T-helper 2 cell treated with Interferon-gamma antibody and Interleukin-4, amounts not matched to agents 5 μg/mL and 100 μg/mL, for 36 hours (primary cell): ENCODE data around the gene EIF4A3.
"Not testable (repeated sequence)": the region's sequence is repeated elsewhere in the genome, so short reads cannot be mapped to it uniquely, and the experiment has no call there.

Experiments
- DNase-seq: peaks from one replicate; pipeline ENCODE4 v3.0.0; 2021; ENCODE audit warnings: low spot score
- H3K27ac Mint-ChIP-seq: one replicate; pipeline ENCODE4 v1.8.0; 2021; ENCODE audit warnings: mild to moderate bottlenecking, mixed read lengths
- H3K27me3 Mint-ChIP-seq: one replicate; pipeline ENCODE4 v1.8.0; 2021; ENCODE audit warnings: low read depth, mixed read lengths
- H3K36me3 Mint-ChIP-seq: one replicate; pipeline ENCODE4 v1.8.0; 2021; ENCODE audit warnings: low read depth, mixed read lengths
- H3K4me1 Mint-ChIP-seq: one replicate; pipeline ENCODE4 v1.8.0; 2021; ENCODE audit warnings: low read depth, mixed read lengths
- H3K4me3 Mint-ChIP-seq: one replicate; pipeline ENCODE4 v1.8.0; 2022; ENCODE audit warnings: mild to moderate bottlenecking, moderate library complexity, mixed read lengths
- H3K9me3 Mint-ChIP-seq: one replicate; pipeline ENCODE4 v1.8.0; 2021; ENCODE audit warnings: mixed read lengths

EIF4A3 gene

GRCh38 chr17:80101011-80101945, 45.6 kb downstream of the EIF4A3 start, which contains the start of gene GAA:
TSS of gene GAA (plus strand) at chr17:80101581. CDS start at chr17:80104587, 3,006 bp downstream.
- Mint-ChIP-seq H3K4me3 (peak within 1 kb of the TSS; percentile 93), H3K27ac (peak within 1 kb of the TSS; percentile 85), H3K9me3 (no peaks in the 10 kb centered on the region), H3K36me3 (no peaks in the 10 kb centered on the region), H3K4me1 (peaks cover 25% of the 10 kb centered on the region), H3K27me3 (peaks cover 4% of the 10 kb centered on the region)
- DNase-seq: peak; percentile 88

DNA sequence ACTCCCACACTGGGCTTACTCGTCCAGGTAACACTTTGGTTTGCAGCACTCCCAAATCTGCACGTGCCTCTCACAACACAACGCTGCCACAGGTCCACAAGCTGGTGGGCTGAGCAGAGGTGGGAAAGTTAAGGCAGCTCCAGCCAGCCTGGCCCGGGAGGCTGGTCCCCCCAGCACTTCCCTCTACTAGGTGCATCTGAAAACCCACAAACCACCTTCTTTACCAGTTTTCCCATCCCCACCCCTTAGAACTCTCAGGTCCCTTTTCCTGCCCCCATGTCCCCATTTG, 46.9 kb downstream of the EIF4A3 start:
- Mint-ChIP-seq H3K27me3 (peaks cover 4% of the 10 kb centered on the region), H3K4me1 (peaks cover 25% of the 10 kb centered on the region), H3K9me3 (no peaks in the 10 kb centered on the region), H3K4me3 (peak overlapping the region; percentile 88), H3K36me3 (no peaks in the 10 kb centered on the region), H3K27ac (no peak overlapping the region)
- DNase-seq: no peak

DNA sequence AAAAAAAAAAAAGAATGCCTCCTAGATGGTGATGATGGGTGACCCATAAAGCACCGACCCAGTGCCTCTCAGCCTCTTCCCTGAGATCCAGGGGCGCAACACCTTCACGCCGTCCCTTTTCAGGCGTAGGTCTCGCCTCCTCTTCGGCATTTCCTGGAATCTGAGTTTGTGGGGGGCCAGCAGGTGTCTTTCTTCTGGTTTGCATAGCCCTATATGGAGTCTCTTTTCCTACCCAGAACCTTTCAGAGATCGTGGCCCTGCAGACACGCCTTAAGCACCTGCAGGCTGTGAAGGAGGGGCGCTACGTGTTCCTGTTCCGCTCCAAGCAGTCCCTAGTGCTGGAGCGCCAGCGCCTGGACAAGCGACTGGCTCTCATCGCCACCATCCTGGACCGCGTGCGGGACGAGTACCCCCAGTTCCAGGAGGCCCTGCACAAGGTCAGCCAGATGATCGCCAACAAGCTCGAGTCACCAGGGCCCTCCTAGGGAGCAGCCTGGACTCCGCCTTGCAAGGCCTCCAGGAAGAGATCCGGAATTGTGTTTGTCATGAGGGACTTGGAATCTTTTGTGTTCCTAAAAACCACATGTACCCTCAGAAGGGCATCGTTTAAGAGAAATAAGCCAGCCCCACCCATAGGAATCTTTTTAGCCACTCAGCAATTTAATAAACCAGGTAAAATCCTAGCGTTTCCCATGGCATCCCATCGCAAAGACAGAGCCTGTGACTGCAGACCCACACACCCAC, 47.5 kb downstream of the EIF4A3 start:
- Mint-ChIP-seq H3K36me3 (no peaks in the 10 kb centered on the region), H3K9me3 (no peaks in the 10 kb centered on the region), H3K27me3 (peaks cover 4% of the 10 kb centered on the region), H3K4me1 (peaks cover 25% of the 10 kb centered on the region), H3K27ac (no peak overlapping the region), H3K4me3 (no peak overlapping the region)
- DNase-seq: no peak

- no peak for DNase-seq
- Mint-ChIP-seq H3K4me3 (no peak overlapping the region), H3K36me3 (no peaks in the 10 kb centered on the region), H3K27ac (no peak overlapping the region), H3K27me3 (peaks cover 4% of the 10 kb centered on the region), H3K9me3 (no peaks in the 10 kb centered on the region), H3K4me1 (peaks cover 20% of the 10 kb centered on the region)
These were observed 48.9 kb downstream of the EIF4A3 start for GRCh38 chr17:80097844-80098691.

GRCh38 chr17:80097127-80097621, 49.8 kb downstream of the EIF4A3 start:
- no peak overlapping the region for H3K4me3 Mint-ChIP-seq
- peaks cover 13% of the 10 kb centered on the region for H3K4me1 Mint-ChIP-seq
- H3K27me3 Mint-ChIP-seq: peaks cover 5% of the 10 kb centered on the region
- H3K36me3 Mint-ChIP-seq: no peaks in the 10 kb centered on the region
- H3K9me3 Mint-ChIP-seq: no peaks in the 10 kb centered on the region
- no peak for DNase-seq
- no peak overlapping the region for H3K27ac Mint-ChIP-seq

DNA sequence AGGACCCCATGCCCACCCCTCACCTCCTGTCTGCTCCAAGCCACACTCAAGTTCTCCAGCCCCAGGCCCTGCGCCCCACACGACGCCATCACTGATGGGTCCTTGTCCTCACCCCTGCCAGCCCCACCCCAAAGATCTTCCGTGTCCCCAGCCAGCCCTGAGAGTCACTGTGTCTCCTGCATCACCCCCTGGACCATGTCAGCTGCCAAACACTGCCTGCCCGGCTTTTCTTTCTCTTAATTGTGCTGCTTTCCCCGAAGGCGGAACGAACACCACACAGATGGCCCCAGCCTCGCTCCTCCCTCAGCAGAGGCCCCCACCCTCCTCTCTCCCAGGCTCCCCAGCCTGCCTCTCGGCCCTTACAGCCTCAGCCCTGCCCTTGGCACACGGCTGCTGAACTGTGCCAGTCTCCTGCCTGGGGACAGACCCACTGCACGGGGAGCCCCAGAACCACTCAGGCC, 50.3 kb downstream of the EIF4A3 start:
- Mint-ChIP-seq H3K9me3 (no peaks in the 10 kb centered on the region), H3K4me1 (peaks cover 10% of the 10 kb centered on the region), H3K27ac (no peak overlapping the region), H3K27me3 (peaks cover 5% of the 10 kb centered on the region), H3K36me3 (no peaks in the 10 kb centered on the region), H3K4me3 (no peak overlapping the region)
- DNase-seq: no peak

GRCh38 chr17:80095844-80096475, 51.0 kb downstream of the EIF4A3 start:
- no peaks in the 10 kb centered on the region for H3K36me3 Mint-ChIP-seq
- H3K27ac Mint-ChIP-seq: no peak overlapping the region
- peaks cover 9% of the 10 kb centered on the region for H3K4me1 Mint-ChIP-seq
- H3K9me3 Mint-ChIP-seq: no peaks in the 10 kb centered on the region
- H3K27me3 Mint-ChIP-seq: peaks cover 5% of the 10 kb centered on the region
- no peak overlapping the region for H3K4me3 Mint-ChIP-seq
- no peak for DNase-seq

DNA sequence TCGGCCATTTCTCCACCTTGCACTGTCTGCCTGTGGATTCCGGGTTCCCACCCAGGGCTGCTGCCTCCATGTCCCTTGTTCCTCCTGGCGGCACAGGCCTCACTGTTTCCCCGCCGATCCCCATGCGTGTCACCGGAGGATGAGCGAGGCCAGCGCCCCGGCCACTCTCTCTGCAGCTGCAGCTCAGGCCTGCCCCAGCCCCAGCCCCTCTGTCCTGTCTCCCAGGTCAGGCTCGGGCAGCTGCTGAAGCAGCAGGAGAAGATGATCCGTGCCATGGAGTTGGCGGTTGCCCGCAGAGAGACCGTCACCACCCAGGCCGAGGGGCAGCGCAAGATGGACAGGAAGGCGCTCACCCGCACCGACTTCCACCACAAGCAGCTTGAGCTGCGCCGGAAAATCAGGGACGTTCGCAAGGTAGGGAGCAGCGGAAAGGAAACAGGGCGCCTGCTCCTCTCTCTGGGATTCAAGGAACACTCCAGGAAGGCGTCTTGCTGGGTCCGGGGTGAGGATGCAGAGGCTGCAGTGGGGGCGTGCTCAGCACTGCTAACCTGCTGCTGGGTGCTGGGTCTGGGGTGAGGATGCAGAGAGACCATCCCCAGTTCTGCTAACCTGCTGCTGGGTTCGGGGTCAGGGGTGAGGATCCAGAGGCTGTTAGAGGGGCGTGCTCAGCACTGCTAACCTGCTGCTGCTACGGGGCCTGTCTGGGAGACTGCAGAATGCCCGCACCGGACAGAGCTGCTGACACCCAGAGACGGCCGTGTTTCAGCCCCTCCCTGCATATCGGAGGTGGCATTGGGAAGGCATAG, 51.7 kb downstream of the EIF4A3 start:
- H3K36me3 Mint-ChIP-seq: no peaks in the 10 kb centered on the region
- no peaks in the 10 kb centered on the region for H3K9me3 Mint-ChIP-seq
- H3K4me1 Mint-ChIP-seq: peaks cover 2% of the 10 kb centered on the region
- no peak overlapping the region for H3K27ac Mint-ChIP-seq
- H3K27me3 Mint-ChIP-seq: peaks cover 5% of the 10 kb centered on the region
- H3K4me3 Mint-ChIP-seq: no peak overlapping the region
- DNase-seq: no peak

GRCh38 chr17:80092959-80093358, 54.0 kb downstream of the EIF4A3 start:
- H3K9me3 Mint-ChIP-seq: no peaks in the 10 kb centered on the region
- DNase-seq: no peak
- no peaks in the 10 kb centered on the region for H3K4me1 Mint-ChIP-seq
- no peak overlapping the region for H3K27ac Mint-ChIP-seq
- H3K27me3 Mint-ChIP-seq: peaks cover 5% of the 10 kb centered on the region
- no peak overlapping the region for H3K4me3 Mint-ChIP-seq
- no peaks in the 10 kb centered on the region for H3K36me3 Mint-ChIP-seq

GRCh38 chr17:80091376-80091775, 55.6 kb downstream of the EIF4A3 start:
- Mint-ChIP-seq H3K27me3 (peaks cover 2% of the 10 kb centered on the region), H3K27ac (no peak overlapping the region), H3K4me1 (no peaks in the 10 kb centered on the region), H3K4me3 (no peak overlapping the region), H3K9me3 (no peaks in the 10 kb centered on the region), H3K36me3 (no peaks in the 10 kb centered on the region)
- no peak for DNase-seq

DNA sequence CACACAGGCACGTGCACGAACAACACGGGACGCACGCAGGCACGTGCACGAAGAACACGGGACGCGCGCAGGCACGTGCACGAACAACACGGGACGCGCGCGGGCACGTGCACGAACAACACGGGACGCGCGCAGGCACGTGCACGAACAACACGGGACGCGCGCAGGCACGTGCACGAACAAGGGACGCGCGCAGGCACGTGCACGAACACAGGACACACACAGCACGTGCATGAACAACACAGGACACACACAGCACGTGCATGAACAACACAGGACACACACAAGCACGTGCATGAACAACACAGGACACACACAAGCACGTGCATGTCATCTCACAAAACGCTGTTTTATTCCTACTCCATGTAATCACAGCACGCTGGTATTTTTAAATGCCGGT, 56.8 kb downstream of the EIF4A3 start:
- H3K27me3 Mint-ChIP-seq, H3K4me1 Mint-ChIP-seq, H3K4me3 Mint-ChIP-seq, DNase-seq, H3K36me3 Mint-ChIP-seq, H3K27ac Mint-ChIP-seq, H3K9me3 Mint-ChIP-seq: not testable (repeated sequence)

DNA sequence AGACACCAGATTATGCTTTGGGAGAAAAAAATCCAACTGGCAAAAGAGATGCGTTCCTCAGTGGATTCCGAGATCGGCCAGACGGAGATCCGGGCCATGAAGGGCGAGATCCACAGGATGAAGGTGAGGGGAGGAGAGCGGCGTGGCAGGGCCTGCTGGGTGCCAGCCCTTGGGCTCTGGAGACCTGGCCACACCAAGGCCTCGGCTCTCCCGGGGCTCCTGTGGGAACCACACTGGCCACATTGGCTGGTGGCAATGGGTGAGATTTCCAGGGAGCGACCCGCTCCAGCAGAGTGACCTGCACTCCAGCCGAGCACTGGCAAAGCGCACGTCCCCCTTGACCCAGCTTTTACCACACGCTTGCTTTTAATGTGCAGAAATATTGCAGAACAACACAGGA, 57.2 kb downstream of the EIF4A3 start:
- H3K9me3 Mint-ChIP-seq: no peaks in the 10 kb centered on the region
- H3K27me3 Mint-ChIP-seq: peaks cover 2% of the 10 kb centered on the region
- H3K4me3 Mint-ChIP-seq: no peak overlapping the region
- H3K36me3 Mint-ChIP-seq: no peaks in the 10 kb centered on the region
- no peak for DNase-seq
- H3K4me1 Mint-ChIP-seq: no peaks in the 10 kb centered on the region
- no peak overlapping the region for H3K27ac Mint-ChIP-seq
